ENCODE data around the gene LRRC8C.

DNA sequence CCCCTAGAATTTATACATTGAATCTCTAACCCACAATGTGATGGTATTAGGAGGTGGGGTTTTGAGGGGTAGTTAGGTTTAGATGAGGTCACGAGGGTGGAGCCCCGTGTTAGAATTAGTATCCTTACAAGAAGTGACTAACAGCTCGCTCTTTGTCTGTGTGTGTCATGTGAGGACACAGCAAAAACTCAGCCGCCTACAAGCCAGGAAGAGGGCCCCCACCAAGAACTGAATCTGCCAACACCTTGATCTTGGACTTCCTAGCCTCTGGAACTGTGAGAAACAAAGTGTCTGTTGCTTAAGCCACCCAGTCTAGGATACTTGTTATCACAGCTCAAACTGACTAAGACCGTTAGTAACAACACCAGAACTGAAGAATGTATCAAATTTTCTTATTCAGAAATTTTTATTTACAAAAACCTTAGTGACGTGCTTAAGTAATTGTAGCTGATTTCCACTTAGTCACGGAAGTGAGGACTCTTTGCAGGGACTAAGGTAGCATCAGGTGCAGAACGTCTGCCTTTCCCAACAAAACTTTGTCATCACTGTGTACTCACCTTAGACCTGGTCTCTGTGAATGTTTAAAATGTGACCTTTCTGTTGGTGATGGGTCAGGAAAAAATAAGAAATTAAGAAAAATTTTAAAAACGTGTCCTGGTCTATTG is 24.5 kb upstream of the LRRC8C start:
- TF ChIP-seq, protein P1, sequence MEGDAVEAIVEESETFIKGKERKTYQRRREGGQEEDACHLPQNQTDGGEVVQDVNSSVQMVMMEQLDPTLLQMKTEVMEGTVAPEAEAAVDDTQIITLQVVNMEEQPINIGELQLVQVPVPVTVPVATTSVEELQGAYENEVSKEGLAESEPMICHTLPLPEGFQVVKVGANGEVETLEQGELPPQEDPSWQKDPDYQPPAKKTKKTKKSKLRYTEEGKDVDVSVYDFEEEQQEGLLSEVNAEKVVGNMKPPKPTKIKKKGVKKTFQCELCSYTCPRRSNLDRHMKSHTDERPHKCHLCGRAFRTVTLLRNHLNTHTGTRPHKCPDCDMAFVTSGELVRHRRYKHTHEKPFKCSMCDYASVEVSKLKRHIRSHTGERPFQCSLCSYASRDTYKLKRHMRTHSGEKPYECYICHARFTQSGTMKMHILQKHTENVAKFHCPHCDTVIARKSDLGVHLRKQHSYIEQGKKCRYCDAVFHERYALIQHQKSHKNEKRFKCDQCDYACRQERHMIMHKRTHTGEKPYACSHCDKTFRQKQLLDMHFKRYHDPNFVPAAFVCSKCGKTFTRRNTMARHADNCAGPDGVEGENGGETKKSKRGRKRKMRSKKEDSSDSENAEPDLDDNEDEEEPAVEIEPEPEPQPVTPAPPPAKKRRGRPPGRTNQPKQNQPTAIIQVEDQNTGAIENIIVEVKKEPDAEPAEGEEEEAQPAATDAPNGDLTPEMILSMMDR (IDR thresholded peaks at IDR 0.05) = no peak
- no peak for TF ChIP-seq POLR2A (IDR thresholded peaks at IDR 0.05)

Measured in right lobe of liver (tissue), 4 donors.